D341Med (cell line): ENCODE results near the gene RNASE13.

Source experiments
- DNase-seq: peaks from one replicate; pipeline ENCODE4 v3.0.0; 2012; ENCODE audit warnings: low spot score

The RNASE13 gene

GRCh38 chr14:21063479-21063878 is 28.9 kb upstream of the RNASE13 start:
- no peak for DNase-seq

GRCh38 chr14:21061347-21061668 is 26.7 kb upstream of the RNASE13 start:
- DNase-seq: no peak

GRCh38 chr14:21060614-21061346 is 26.2 kb upstream of the RNASE13 start:
- no peak for DNase-seq

GRCh38 chr14:21059842-21060613 is 25.4 kb upstream of the RNASE13 start:
- no peak for DNase-seq

- DNase-seq: no peak
Observed at GRCh38 chr14:21058903-21059302, 24.3 kb upstream of the RNASE13 start.

- no peak for DNase-seq
Observed at GRCh38 chr14:21057803-21058675, 23.4 kb upstream of the RNASE13 start, which contains the start of gene RNASE8. Gene RNASE8, plus strand, starts transcription at chr14:21057822. Its CDS starts 71 bp downstream, at chr14:21057893.

GRCh38 chr14:21056520-21057163 is 22.0 kb upstream of the RNASE13 start:
- DNase-seq: no peak

- DNase-seq: no peak
Observed at GRCh38 chr14:21055432-21056117, 21.0 kb upstream of the RNASE13 start.

- no peak for DNase-seq
Observed at GRCh38 chr14:21054768-21055145, 20.1 kb upstream of the RNASE13 start.

GRCh38 chr14:21054123-21054767 is 19.6 kb upstream of the RNASE13 start:
- DNase-seq: no peak

- DNase-seq: no peak
Observed at GRCh38 chr14:21053184-21054122, 18.8 kb upstream of the RNASE13 start.

- DNase-seq: no peak
Observed at GRCh38 chr14:21050597-21050996, 16.0 kb upstream of the RNASE13 start.

- DNase-seq: no peak
Observed at GRCh38 chr14:21049271-21049673, 14.7 kb upstream of the RNASE13 start.

- DNase-seq: no peak
Observed at GRCh38 chr14:21048638-21049037, 14.0 kb upstream of the RNASE13 start.

- no peak for DNase-seq
Observed at GRCh38 chr14:21047378-21047781, 12.8 kb upstream of the RNASE13 start.

GRCh38 chr14:21043974-21044618 is 9.5 kb upstream of the RNASE13 start:
- no peak for DNase-seq

- no peak for DNase-seq
Observed at GRCh38 chr14:21043387-21043973, 8.9 kb upstream of the RNASE13 start.

- DNase-seq: no peak
Observed at GRCh38 chr14:21042918-21043317, 8.3 kb upstream of the RNASE13 start.
